Measurements from ENCODE around the gene PHKG1. TPM values are rescaled to one million over a fixed set of nuclear protein-coding genes. Genes with fewer than 3 reads are reported as not detected.
"Not testable (repeated sequence)": the region's sequence is repeated elsewhere in the genome, so short reads cannot be mapped to it uniquely, and the experiment has no call there.

The PHKG1 gene
- total and polyA plus RNA-seq, 2 of the 4 experiments (the other 2 are of a cell fraction) = 0.62 to 0.72 TPM

GRCh38 chr7:56098187-56099008 is 5.6 kb upstream of the PHKG1 start:
- CTCF ChIA-PET = interaction anchor here (1.0 kb wide), 1 partner anchor 19 kb away, joined by 4 read pairs; no protein-coding TSS in a partner anchor
- in situ Hi-C loops (cut with MboI; ENCODE audit: low sequenced_read_pairs) = loop anchor here (25.0 kb wide), 2 partner anchors 811 to 1336 kb away; partner anchors contain the start of gene SEC61G
- H3K4me1 ChIP-seq (ENCODE audit: control insufficient read depth, insufficient read depth, low read length); H4K5ac ChIP-seq (ENCODE audit: low read depth, low read length); BruUV-seq (replicated peaks); dilution Hi-C loops (cut with HindIII; ENCODE audit: low sequenced_read_pairs, unreplicated experiment); H2AFZ ChIP-seq (replicated peaks; ENCODE audit: low read length, poor library complexity); H3K9ac ChIP-seq (ENCODE audit: low read depth, low read length); H3K9me3 ChIP-seq (ENCODE audit: control insufficient read depth, insufficient read depth, low read length); H4K8ac ChIP-seq (ENCODE audit: low read depth in 2 of 2, low read length in 2 of 2); DNase-seq; ATAC-seq (ENCODE audit: low read depth); H2BK5ac ChIP-seq (ENCODE audit: low read depth, low read length, poor library complexity, severe bottlenecking); H2AK9ac ChIP-seq (replicated peaks; ENCODE audit: low read depth, low read length, poor library complexity); H4K20me1 ChIP-seq (ENCODE audit: insufficient read depth, low read length); H3K14ac ChIP-seq (replicated peaks; ENCODE audit: low read depth, low read length); H3K56ac ChIP-seq (ENCODE audit: extremely low read depth, insufficient read depth, low read length); H3K4me2 ChIP-seq (ENCODE audit: low read depth, low read length); H2AK5ac ChIP-seq (ENCODE audit: low read depth, low read length); H3K18ac ChIP-seq (ENCODE audit: low read depth, low read length); H3K9me1 ChIP-seq (ENCODE audit: insufficient read depth, low read length); H3K27ac ChIP-seq (ENCODE audit: insufficient read depth, low read length); H2BK15ac ChIP-seq (ENCODE audit: low read depth, low read length); POLR2A ChIA-PET (ENCODE audit: unreplicated experiment); H3K23ac ChIP-seq (ENCODE audit: low read depth, low read length); intact Hi-C loops (cut with micrococcal nuclease); H3K4ac ChIP-seq (ENCODE audit: low read depth, low read length); H4K91ac ChIP-seq (ENCODE audit: insufficient read depth, low read depth, low read length); H2BK20ac ChIP-seq (ENCODE audit: low read depth, low read length); H3K4me3 ChIP-seq (ENCODE audit: insufficient read depth, low read depth, low read length); H3K27me3 ChIP-seq (ENCODE audit: control insufficient read depth, insufficient read depth, low read length); H2BK120ac ChIP-seq (ENCODE audit: low read depth, low read length): not testable (repeated sequence)
- 86% methylated on average over 1 of the region's 8 CpGs; no CpG with 5 or more reads in 1 of the 2 experiments for WGBS, 2 experiments (ENCODE audit: extremely low coverage in 2 of 2, insufficient read length in 1 of 2)
- H3K36me3 ChIP-seq (ENCODE audit: control insufficient read depth, insufficient read depth, low read length) = peaks cover 24% of the 10 kb centered on the region
- H3K79me1 ChIP-seq (ENCODE audit: low read depth in 1 of 2, low read length in 2 of 2) = peaks cover 0 to 11% of the 10 kb centered on the region in 2 experiments; a peak in 3 of 4 replicates
